NCI-H2171 (cell line): ENCODE results near the gene SH3RF3.

Experiments used
- DNase-seq: peaks from one replicate; lab custom pipeline; 2025; lab: John Stamatoyannopoulos, UW

Gene SH3RF3

DNA sequence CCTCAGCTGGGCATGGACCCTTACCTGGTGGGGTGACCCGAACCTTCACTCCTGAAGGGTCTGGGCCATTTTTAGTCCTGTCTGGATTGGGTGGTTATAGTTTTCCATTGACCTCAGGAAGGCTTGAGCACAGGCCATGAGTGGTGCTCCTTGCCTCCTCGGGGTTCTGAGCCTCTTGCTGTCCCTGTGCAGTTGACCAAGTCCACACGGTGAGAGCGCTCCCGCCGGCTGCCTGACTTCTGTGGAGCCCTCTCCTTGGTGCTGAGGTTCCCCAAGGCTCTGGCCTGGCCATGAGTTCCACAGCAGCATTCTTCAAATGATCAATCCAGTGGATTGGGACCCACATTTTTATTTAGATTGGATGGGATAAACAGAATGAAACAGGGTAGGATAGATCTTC is 325.3 kb downstream of the SH3RF3 start:
- no peak for DNase-seq

GRCh38 chr2:109454765-109455394 is 325.9 kb downstream of the SH3RF3 start:
- no peak for DNase-seq

GRCh38 chr2:109455731-109456691 is 327.0 kb downstream of the SH3RF3 start:
- DNase-seq: no peak

GRCh38 chr2:109456776-109457175 is 327.8 kb downstream of the SH3RF3 start:
- DNase-seq: no peak

GRCh38 chr2:109457366-109457765 is 328.4 kb downstream of the SH3RF3 start:
- DNase-seq: no peak

DNA sequence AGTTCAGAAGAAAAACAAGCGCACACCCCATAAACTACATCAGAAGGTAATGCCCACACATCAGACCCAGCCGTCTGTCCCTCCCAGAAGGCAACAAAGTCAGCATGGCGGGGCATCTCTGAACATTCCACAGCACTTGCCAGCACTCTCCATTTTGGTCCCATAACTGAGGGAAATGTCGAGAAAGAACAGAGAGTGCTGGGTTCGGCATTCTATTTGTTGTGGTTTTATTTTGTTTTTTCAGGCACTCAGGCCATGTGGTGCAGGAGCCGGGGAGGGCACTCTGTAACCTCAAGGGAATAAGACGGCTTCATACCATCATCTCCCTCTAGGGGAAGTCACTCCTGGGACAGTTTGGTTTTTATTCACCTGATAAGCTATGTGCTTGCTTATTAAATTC is 328.8 kb downstream of the SH3RF3 start:
- peak; percentile 32 for DNase-seq

- no peak for DNase-seq
Measured at GRCh38 chr2:109458512-109458911, 329.5 kb downstream of the SH3RF3 start.

GRCh38 chr2:109459485-109459884 is 330.5 kb downstream of the SH3RF3 start:
- no peak for DNase-seq

DNA sequence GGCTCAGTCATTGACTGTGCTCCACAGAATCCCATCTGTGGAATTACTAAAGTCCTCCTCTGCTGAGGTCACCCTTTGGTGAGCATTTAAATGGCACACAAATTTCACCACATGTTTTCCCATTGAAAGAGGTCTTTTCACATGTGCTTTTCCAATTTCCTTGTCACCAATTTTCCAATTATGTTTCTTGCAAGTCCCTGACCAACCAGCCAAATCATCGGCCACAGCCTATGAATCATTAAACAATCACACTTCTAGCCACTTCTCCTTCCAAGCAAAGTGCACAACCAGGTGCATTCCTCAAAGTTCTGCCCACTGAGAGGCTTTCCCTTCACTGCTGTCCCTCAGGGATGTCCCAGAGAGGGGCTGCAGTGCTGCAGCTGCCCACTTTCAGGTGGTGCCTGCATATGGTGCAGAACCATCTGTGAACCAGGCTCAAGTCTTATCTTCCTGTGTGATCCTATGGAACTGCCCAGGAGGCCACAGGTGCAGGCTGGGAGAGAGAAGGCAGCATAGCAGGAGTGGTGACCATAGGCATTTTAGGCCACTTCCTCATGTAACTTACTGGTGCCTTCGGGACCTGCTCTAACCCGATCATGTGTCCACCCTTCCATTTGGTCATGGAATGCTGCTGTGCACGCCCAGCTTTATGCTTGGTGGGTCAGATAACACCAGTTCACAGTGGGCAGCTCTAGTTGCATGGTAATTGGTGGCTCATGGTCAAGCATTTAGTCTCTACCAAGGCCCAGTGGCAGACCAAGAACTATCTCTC is 331.7 kb downstream of the SH3RF3 start:
- DNase-seq: no peak

DNA sequence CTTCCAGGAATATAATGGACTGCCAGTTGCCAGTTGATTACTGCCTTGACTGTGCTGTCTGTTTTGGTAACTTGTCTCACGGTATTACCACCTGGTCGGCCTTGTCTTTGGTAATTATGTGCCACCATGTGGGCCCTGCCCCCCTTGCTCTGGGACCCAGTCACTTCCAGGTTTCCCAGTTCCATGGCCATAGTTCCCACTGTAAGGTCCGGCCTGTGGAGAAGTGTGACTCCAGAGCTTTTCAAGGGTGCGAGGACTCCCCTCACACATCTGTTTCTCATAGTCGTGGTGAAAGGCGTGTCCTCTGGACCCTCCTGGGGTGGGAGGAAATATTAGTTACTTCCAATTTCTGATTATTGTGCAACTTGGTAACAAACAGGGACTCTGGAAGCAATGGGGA is 334.2 kb downstream of the SH3RF3 start:
- DNase-seq: no peak

GRCh38 chr2:109463891-109464290 is 334.9 kb downstream of the SH3RF3 start:
- DNase-seq: no peak

DNA sequence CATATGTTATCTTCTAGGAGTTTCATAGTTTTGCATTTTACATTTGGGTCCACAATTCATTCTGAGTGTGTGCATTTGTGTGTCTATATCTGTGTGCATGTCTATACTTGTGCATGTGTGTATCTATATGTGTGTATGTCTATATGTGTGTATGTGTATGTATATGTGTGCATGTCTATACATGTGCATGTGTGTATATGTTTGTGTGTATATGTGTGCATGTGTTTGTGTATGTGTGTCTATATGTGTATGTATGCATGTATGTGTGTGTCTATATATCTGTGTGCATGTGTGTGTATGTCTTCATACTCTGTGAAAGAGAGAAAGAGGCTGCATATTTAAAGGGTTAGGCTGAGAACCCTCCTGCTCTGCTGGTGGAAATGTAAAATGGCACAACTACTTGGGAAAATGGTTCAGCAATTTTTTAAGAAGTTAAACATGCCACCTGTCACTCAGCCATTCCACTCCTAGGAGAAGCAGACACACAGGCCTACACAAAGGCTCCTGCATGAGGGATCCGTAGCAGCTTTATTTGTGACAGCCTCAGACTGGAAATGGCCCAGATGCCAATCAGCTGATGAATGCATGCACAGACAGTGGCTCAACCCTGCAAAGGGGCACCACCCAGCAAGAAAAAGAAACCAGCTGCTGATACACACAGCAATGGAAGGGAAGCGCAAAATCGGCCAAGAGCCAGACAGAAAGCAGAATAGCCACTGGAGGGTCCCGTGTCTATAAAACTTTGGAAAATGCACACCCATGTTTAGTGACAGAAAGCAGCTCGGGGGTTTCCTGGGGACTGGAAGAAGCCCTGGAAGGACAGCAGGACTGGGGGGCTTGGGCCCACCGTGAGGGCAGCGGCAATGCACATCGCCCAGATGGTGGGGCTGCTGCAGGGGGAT is 337.9 kb downstream of the SH3RF3 start:
- no peak for DNase-seq

DNA sequence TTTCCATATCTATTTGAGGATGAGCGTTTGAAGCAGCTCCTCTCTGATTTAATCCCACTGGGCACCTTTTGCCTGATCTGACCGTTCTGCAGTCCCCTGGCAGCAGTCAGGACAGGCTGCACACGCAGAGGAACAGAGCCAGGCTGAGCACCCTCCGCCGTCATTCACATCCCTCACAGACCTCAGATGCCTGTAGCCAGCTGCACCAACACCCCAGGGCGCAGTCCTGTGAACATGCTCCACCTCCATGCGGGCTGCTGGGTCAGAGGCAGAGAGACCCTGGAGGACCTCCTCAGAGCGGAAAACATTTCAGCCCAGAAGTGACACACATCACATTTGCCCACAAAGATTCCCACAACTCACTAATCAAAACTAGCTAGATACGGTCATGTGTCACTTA is 338.7 kb downstream of the SH3RF3 start:
- no peak for DNase-seq

DNA sequence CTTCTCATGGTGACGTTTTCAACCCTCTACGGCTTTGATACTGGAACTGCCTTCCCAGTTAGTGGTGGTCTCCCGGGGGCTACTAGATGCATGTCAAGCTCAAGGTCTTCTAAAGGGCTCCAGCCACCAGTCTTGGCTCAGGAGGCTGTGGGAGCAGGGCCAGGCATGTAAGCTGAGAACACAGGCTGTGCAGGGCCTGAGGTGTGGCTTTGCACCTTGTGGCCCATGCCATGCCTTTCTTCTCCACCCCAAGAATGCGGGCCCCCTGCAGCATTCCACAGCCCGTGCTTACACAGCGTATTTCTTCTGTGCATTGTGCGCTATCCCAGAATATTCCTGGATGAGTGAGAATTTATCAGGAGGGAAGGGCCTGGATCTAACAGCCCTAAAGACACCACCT is 339.9 kb downstream of the SH3RF3 start:
- no peak for DNase-seq

GRCh38 chr2:109471658-109472057 is 342.7 kb downstream of the SH3RF3 start:
- no peak for DNase-seq

GRCh38 chr2:109472331-109472959 is 343.4 kb downstream of the SH3RF3 start:
- DNase-seq: peak; percentile 12

DNA sequence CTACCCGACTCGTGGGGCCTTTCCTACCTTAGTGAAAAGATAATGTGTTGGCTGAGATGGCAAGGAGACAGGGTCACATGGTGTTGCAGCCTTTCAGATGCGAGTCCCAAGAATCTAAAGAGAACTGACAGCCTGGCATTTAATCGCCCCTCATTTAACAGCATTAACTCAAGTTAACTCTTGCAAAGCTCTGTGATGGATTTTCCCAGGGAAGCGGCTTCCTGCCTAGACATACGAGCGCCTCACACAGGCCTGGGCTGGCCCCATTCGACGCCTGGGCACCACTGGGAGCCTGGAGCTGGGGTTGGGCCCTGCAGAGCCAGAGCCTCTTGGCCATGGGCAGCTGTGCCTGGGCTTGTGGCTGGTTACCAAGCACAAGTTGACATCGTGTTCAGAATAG is 344.0 kb downstream of the SH3RF3 start:
- DNase-seq: peak; percentile 44

- DNase-seq: peak; percentile 20
Measured at GRCh38 chr2:109473616-109474318, 344.8 kb downstream of the SH3RF3 start.

DNA sequence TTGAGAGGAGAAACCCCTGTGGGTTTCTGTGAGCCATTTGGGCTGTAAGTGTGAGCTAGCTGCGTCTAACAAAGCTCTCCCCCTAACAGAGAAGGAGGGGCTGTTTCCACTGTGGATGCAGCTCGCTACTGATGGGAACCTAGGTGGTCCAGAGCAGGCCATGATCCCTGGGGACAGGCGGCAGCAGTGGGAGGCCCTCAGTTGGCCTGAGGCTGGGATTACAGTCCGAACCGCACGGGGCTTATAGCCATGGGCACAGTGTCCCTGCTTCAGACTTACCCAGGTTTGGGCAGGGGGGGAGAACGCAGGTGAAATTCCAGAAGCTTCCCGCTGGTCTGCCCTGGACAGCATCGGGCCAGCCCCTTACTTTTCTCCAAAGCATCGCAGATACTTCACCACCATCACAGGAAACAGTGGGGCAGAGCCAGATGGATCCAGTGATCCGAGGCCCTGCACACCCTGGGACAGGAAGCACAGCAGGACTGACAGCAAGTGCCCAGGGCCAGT is 345.4 kb downstream of the SH3RF3 start:
- no peak for DNase-seq

- no peak for DNase-seq
Measured at GRCh38 chr2:109475531-109476210, 346.7 kb downstream of the SH3RF3 start.
